HL-60 (cell line): ENCODE measurements around the gene TMC4.

Experiments
- CTCF ChIP-seq: IDR thresholded peaks from one replicate; pipeline ENCODE4 v1.5.1; 2011; ENCODE audit warnings: low read length, control low read depth, inconsistent platforms; ENCODE audit not compliant: insufficient read depth
- GABPA ChIP-seq: IDR thresholded peaks from 2 replicates; pipeline ENCODE4 v1.6.1; 2012; ENCODE audit warnings: low read depth
- POLR2AphosphoS5 ChIP-seq: IDR thresholded peaks from 2 replicates; pipeline ENCODE4 v1.6.1; 2012; ENCODE audit warnings: low read depth
- REST ChIP-seq: IDR thresholded peaks from 2 replicates; pipeline ENCODE4 v1.6.1; 2012; ENCODE audit warnings: low read depth; ENCODE audit not compliant: insufficient replicate concordance
- SPI1 ChIP-seq: IDR thresholded peaks from 2 replicates; pipeline ENCODE4 v1.6.1; 2012; ENCODE audit warnings: low read depth, mild to moderate bottlenecking, borderline replicate concordance

GRCh38 chr19:54124393-54124792, 48.6 kb downstream of the TMC4 start:
- no peak for TF ChIP-seq CTCF
- TF ChIP-seq SPI1 = no peak
- TF ChIP-seq POLR2AphosphoS5 = no peak
- no peak for TF ChIP-seq GABPA
- no peak for TF ChIP-seq REST
